ENCODE measurements around the gene MCF2L2.

GRCh38 chr3:183151821-183152351 lies 276.5 kb downstream of the MCF2L2 start:
- TF ChIP-seq EZH2phosphoT487 (IDR thresholded peaks at IDR 0.05; ENCODE audit: insufficient read depth, low read depth) = no peak
- no peak for TF ChIP-seq EZH2 (IDR thresholded peaks at IDR 0.05; ENCODE audit: insufficient read depth, poor library complexity, severe bottlenecking)
